HepG2 (cell line): ENCODE measurements around the gene MCRIP2. TPM values are rescaled to one million over a fixed set of nuclear protein-coding genes. Genes with fewer than 3 reads are reported as not detected.

Experiments
- GFI1 ChIP-seq: sonication (generic); formaldehyde crosslinking; IDR thresholded peaks from 2 replicates; pipeline ENCODE4 v1.5.0; 2020; ENCODE audit warnings: missing genetic modification reagents, mild to moderate bottlenecking, borderline replicate concordance
- HMG20B ChIP-seq: conservative IDR thresholded peaks from 2 replicates; pipeline ENCODE4 v1.6.1; 2016; ENCODE audit warnings: missing genetic modification reagents, missing compliant biosample characterization
- JUNB ChIP-seq: sonication (generic); formaldehyde crosslinking; IDR thresholded peaks from 2 replicates; pipeline ENCODE4 v1.8.0; 2022; ENCODE audit warnings: missing genetic modification reagents, mild to moderate bottlenecking, borderline replicate concordance
- MYC ChIP-seq: sonication (generic); formaldehyde crosslinking; IDR thresholded peaks from 2 replicates; pipeline ENCODE4 v1.9.0; 2021; ENCODE audit warnings: missing genetic modification reagents, borderline replicate concordance
- NR1H2 ChIP-seq: sonication (generic); formaldehyde crosslinking; IDR thresholded peaks from 2 replicates; pipeline ENCODE4 v1.8.1; 2022; ENCODE audit warnings: low read depth, missing genetic modification reagents, borderline replicate concordance
- POLR2G ChIP-seq: fragments of 200-400 bp; formaldehyde crosslinking; IDR thresholded peaks from 2 replicates; pipeline ENCODE4 v1.6.1; 2018; ENCODE audit warnings: mild to moderate bottlenecking, low read depth, low read length, moderate library complexity
- RFX3 ChIP-seq: IDR thresholded peaks from 2 replicates; pipeline ENCODE4 v1.6.1; 2016; ENCODE audit warnings: missing biosample characterization, missing genetic modification reagents
- SP5 ChIP-seq: IDR thresholded peaks from 2 replicates; pipeline ENCODE4 v1.6.1; 2016; ENCODE audit warnings: low read depth, borderline replicate concordance
- USF2 ChIP-seq, 2 experiments: sonication (generic) in 1 of 2; formaldehyde crosslinking in 1 of 2; IDR thresholded peaks; 2 replicates each; pipeline versions ENCODE4 v1.5.1 to v1.6.1; 2011 to 2020; ENCODE audit warnings: borderline replicate concordance in 1 of 2, low read depth in 1 of 2, low read length in 1 of 2, mild to moderate bottlenecking in 1 of 2, missing genetic modification reagents in 1 of 2, moderate library complexity in 1 of 2
- polyA plus RNA-seq, 8 experiments: library from polyadenylated mRNA; depleted of rRNA in 3 of 8; stranded (reverse) in 7 of 8; unstranded in 1 of 8; fragments of >200 nt; fragmentation: Illumina TruSeq in 4 of 8; extraction: Trizol in 4 of 8; gene quantifications; 2 replicates each; pipeline versions ENCODE4 v1.2.1 to v1.2.3, GENCODE V29; 2011 to 2016; ENCODE audit warnings: low read depth in 4 of 8, missing spikeins in 1 of 8, mixed read lengths in 1 of 8; ENCODE audit not compliant: insufficient read depth in 1 of 8
- total RNA-seq, 5 experiments: library from RNA; depleted of rRNA; stranded (reverse); fragments of >200 nt; fragmentation: Illumina TruSeq; extraction: Trizol; gene quantifications; 2 replicates each; pipeline ENCODE4 v1.2.3, GENCODE V29; 2016; ENCODE audit warnings: low read depth in 1 of 5
- TF ChIP-seq, protein P1 (sequence below): sonication (generic); formaldehyde crosslinking; IDR thresholded peaks from 2 replicates; pipeline ENCODE4 v1.5.1; 2020; ENCODE audit warnings: mild to moderate bottlenecking, missing genetic modification reagents, moderate library complexity
- TF ChIP-seq, protein P2 (sequence below): sonication (generic); formaldehyde crosslinking; IDR thresholded peaks from 2 replicates; pipeline ENCODE4 v1.4.0; 2020; ENCODE audit warnings: missing genetic modification reagents, borderline replicate concordance
- TF ChIP-seq, protein P3 (sequence below): sonication (generic); formaldehyde crosslinking; IDR thresholded peaks from 2 replicates; pipeline ENCODE4 v1.8.0; 2022; ENCODE audit warnings: missing genetic modification reagents, low read depth, mild to moderate bottlenecking, borderline replicate concordance

MCRIP2 gene
- total and polyA plus RNA-seq, 2 of the 13 experiments (the other 11 are each of a cell fraction or from before 2014, with no cell fraction given): 39.6 to 76.7 TPM

DNA sequence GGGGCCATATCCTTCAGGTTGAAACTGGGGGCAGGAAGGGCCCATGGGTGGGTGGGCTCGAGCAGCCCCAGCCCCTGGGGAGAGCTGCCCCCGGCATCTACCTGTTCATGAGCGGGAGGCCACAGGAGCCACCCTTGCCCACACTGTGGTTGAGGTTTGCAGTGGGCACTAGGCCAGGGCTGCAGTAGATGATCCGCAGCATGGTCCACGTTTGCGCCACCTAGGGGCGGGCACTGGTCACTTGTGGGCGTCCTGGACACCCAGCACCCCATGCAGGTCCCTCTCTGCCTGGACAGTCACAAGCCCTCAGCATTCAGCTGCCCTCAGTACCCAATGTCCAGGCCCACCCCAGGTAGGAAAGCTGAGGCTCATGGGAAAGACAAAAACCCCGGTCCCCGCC lies 44.3 kb downstream of the MCRIP2 start (continued):
- TF ChIP-seq, protein P1, sequence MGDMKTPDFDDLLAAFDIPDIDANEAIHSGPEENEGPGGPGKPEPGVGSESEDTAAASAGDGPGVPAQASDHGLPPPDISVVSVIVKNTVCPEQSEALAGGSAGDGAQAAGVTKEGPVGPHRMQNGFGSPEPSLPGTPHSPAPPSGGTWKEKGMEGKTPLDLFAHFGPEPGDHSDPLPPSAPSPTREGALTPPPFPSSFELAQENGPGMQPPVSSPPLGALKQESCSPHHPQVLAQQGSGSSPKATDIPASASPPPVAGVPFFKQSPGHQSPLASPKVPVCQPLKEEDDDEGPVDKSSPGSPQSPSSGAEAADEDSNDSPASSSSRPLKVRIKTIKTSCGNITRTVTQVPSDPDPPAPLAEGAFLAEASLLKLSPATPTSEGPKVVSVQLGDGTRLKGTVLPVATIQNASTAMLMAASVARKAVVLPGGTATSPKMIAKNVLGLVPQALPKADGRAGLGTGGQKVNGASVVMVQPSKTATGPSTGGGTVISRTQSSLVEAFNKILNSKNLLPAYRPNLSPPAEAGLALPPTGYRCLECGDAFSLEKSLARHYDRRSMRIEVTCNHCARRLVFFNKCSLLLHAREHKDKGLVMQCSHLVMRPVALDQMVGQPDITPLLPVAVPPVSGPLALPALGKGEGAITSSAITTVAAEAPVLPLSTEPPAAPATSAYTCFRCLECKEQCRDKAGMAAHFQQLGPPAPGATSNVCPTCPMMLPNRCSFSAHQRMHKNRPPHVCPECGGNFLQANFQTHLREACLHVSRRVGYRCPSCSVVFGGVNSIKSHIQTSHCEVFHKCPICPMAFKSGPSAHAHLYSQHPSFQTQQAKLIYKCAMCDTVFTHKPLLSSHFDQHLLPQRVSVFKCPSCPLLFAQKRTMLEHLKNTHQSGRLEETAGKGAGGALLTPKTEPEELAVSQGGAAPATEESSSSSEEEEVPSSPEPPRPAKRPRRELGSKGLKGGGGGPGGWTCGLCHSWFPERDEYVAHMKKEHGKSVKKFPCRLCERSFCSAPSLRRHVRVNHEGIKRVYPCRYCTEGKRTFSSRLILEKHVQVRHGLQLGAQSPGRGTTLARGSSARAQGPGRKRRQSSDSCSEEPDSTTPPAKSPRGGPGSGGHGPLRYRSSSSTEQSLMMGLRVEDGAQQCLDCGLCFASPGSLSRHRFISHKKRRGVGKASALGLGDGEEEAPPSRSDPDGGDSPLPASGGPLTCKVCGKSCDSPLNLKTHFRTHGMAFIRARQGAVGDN (CRISPR knock-in tag): 0 out of 2 replicates have a peak, but pooled peaks have one; percentile 28
- no peak for TF ChIP-seq JUNB
- peak; percentile 42; the same call in 1 of the 2 replicates for TF ChIP-seq MYC (CRISPR knock-in tag)
- no peak for TF ChIP-seq USF2 (IDR thresholded peaks at IDR 0.05; ENCODE audit: low read depth, low read length)
- TF ChIP-seq USF2 (CRISPR knock-in tag; IDR thresholded peaks at IDR 0.05; ENCODE audit: borderline replicate concordance): no peak
- TF ChIP-seq HMG20B (CRISPR knock-in tag): no peak
- TF ChIP-seq, protein P2, sequence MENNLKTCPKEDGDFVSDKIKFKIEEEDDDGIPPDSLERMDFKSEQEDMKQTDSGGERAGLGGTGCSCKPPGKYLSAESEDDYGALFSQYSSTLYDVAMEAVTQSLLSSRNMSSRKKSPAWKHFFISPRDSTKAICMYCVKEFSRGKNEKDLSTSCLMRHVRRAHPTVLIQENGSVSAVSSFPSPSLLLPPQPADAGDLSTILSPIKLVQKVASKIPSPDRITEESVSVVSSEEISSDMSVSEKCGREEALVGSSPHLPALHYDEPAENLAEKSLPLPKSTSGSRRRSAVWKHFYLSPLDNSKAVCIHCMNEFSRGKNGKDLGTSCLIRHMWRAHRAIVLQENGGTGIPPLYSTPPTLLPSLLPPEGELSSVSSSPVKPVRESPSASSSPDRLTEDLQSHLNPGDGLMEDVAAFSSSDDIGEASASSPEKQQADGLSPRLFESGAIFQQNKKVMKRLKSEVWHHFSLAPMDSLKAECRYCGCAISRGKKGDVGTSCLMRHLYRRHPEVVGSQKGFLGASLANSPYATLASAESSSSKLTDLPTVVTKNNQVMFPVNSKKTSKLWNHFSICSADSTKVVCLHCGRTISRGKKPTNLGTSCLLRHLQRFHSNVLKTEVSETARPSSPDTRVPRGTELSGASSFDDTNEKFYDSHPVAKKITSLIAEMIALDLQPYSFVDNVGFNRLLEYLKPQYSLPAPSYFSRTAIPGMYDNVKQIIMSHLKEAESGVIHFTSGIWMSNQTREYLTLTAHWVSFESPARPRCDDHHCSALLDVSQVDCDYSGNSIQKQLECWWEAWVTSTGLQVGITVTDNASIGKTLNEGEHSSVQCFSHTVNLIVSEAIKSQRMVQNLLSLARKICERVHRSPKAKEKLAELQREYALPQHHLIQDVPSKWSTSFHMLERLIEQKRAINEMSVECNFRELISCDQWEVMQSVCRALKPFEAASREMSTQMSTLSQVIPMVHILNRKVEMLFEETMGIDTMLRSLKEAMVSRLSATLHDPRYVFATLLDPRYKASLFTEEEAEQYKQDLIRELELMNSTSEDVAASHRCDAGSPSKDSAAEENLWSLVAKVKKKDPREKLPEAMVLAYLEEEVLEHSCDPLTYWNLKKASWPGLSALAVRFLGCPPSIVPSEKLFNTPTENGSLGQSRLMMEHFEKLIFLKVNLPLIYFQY (CRISPR knock-in tag): no peak
- TF ChIP-seq GFI1 (CRISPR knock-in tag): no peak
- no peak for TF ChIP-seq NR1H2 (CRISPR knock-in tag)
- TF ChIP-seq SP5 (CRISPR knock-in tag): no peak
- TF ChIP-seq POLR2G: 0 out of 2 replicates have a peak, but pooled peaks have one; percentile 16
- no peak for TF ChIP-seq RFX3
- TF ChIP-seq, protein P3, sequence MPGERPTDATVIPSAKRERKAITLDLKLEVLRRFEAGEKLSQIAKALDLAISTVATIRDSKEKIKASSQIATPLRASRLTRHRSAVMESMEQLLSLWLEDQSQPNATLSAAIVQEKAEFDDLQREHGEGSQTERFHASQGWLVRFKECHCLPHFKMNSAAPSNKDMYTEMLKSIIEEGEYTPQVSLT (CRISPR knock-in tag): no peak
